Measurements from ENCODE around the gene LRP1B. TPM values are rescaled to one million over a fixed set of nuclear protein-coding genes. Genes with fewer than 3 reads are reported as not detected.

The LRP1B gene
- total RNA-seq, 1 donor from 2014 or later, result not detected

- CTCF ChIA-PET, result no interaction called here
- DNase-seq (no peak), ATAC-seq (ENCODE audit: low read depth) (no peak)
- Mint-ChIP-seq H3K4me1 (no peaks in the 10 kb centered on the region), H3K27ac (no peak overlapping the region), H3K4me3 (no peak overlapping the region), H3K27me3 (no peaks in the 10 kb centered on the region), H3K36me3 (ENCODE audit: low read depth) (no peaks in the 10 kb centered on the region), H3K9me3 (no peaks in the 10 kb centered on the region)
- POLR2A ChIA-PET, result no interaction called here
- intact Hi-C loops (cut with micrococcal nuclease), result no loop called here
- no peak for TF ChIP-seq CTCF (IDR thresholded peaks at IDR 0.05)
Measured at GRCh38 chr2:141770530-141770929, 360.3 kb downstream of the LRP1B start.

GRCh38 chr2:141767691-141768090, 363.1 kb downstream of the LRP1B start:
- no peaks in the 10 kb centered on the region for H3K36me3 Mint-ChIP-seq (ENCODE audit: low read depth)
- no peak overlapping the region for H3K4me3 Mint-ChIP-seq
- DNase-seq (no peak), ATAC-seq (ENCODE audit: low read depth) (no peak)
- CTCF ChIA-PET, result no interaction called here
- no peaks in the 10 kb centered on the region for H3K27me3 Mint-ChIP-seq
- no peak overlapping the region for H3K27ac Mint-ChIP-seq
- POLR2A ChIA-PET, result no interaction called here
- H3K4me1 Mint-ChIP-seq, result no peaks in the 10 kb centered on the region
- H3K9me3 Mint-ChIP-seq, result no peaks in the 10 kb centered on the region
- no peak for TF ChIP-seq CTCF (IDR thresholded peaks at IDR 0.05)
- intact Hi-C loops (cut with micrococcal nuclease), result no loop called here

- DNase-seq (no peak), ATAC-seq (ENCODE audit: low read depth) (no peak)
- ChIA-PET POLR2A (no interaction called here), CTCF (no interaction called here)
- H3K36me3 Mint-ChIP-seq (ENCODE audit: low read depth), result no peaks in the 10 kb centered on the region
- H3K4me3 Mint-ChIP-seq, result no peak overlapping the region
- no peaks in the 10 kb centered on the region for H3K9me3 Mint-ChIP-seq
- no peaks in the 10 kb centered on the region for H3K4me1 Mint-ChIP-seq
- no peak for TF ChIP-seq CTCF (IDR thresholded peaks at IDR 0.05)
- no peaks in the 10 kb centered on the region for H3K27me3 Mint-ChIP-seq
- no peak overlapping the region for H3K27ac Mint-ChIP-seq
- intact Hi-C loops (cut with micrococcal nuclease), result no loop called here
Measured at GRCh38 chr2:141767051-141767450, 363.8 kb downstream of the LRP1B start.

- ATAC-seq (ENCODE audit: low read depth) (no peak), DNase-seq (no peak)
- Mint-ChIP-seq H3K4me3 (no peak overlapping the region), H3K4me1 (no peaks in the 10 kb centered on the region), H3K27me3 (no peaks in the 10 kb centered on the region), H3K27ac (no peak overlapping the region), H3K9me3 (no peaks in the 10 kb centered on the region), H3K36me3 (ENCODE audit: low read depth) (no peaks in the 10 kb centered on the region)
- ChIA-PET POLR2A (no interaction called here), CTCF (no interaction called here)
- TF ChIP-seq CTCF (IDR thresholded peaks at IDR 0.05), result no peak
- intact Hi-C loops (cut with micrococcal nuclease), result no loop called here
Measured at GRCh38 chr2:141766225-141766624, 364.6 kb downstream of the LRP1B start.

GRCh38 chr2:141748616-141749015, 382.2 kb downstream of the LRP1B start:
- no peaks in the 10 kb centered on the region for H3K36me3 Mint-ChIP-seq (ENCODE audit: low read depth)
- DNase-seq (no peak), ATAC-seq (ENCODE audit: low read depth) (no peak)
- no peak overlapping the region for H3K4me3 Mint-ChIP-seq
- ChIA-PET POLR2A (no interaction called here), CTCF (no interaction called here)
- no peaks in the 10 kb centered on the region for H3K27me3 Mint-ChIP-seq
- TF ChIP-seq CTCF (IDR thresholded peaks at IDR 0.05), result no peak
- H3K4me1 Mint-ChIP-seq, result no peaks in the 10 kb centered on the region
- no peak overlapping the region for H3K27ac Mint-ChIP-seq
- H3K9me3 Mint-ChIP-seq, result no peaks in the 10 kb centered on the region
- intact Hi-C loops (cut with micrococcal nuclease), result no loop called here

Data from activated B cell treated with CpG ODN at 0.5 μM for 24 hours (primary cell).